CD8-positive, alpha-beta memory T cell (primary cell): Measurements from ENCODE around the gene CAB39. TPM values are rescaled to one million over a fixed set of nuclear protein-coding genes. Genes with fewer than 3 reads are reported as not detected.

Experiments
- CTCF ChIA-PET: fragments of 350-600 bp; sonication (Branson Sonifier 250); formaldehyde crosslinking; loops from one replicate; lab custom pipeline; 2021; ENCODE audit warnings: antibody characterized with exemption; lab: Charles Lee
- POLR2A ChIA-PET: fragments of 350-600 bp; sonication (Branson Sonifier 250); formaldehyde crosslinking; loops from one replicate; lab custom pipeline; 2021; ENCODE audit warnings: antibody characterized with exemption; lab: Charles Lee
- DNase-seq, 5 donors: peaks; one replicate each; pipeline versions ENCODE4 v3.0.0 to v3.0.0-alpha.2; 2020 to 2022; ENCODE audit warnings: mixed read lengths in 1 of 5
- H3K27ac ChIP-seq: one replicate; pipeline ENCODE4 v1.7.0; 2013; ENCODE audit warnings: low read depth, mild to moderate bottlenecking, low read length, moderate library complexity
- H3K27me3 ChIP-seq: 2 replicates; pipeline ENCODE4 v1.7.0; 2013; ENCODE audit warnings: low read length, mild to moderate bottlenecking; ENCODE audit not compliant: insufficient read depth, poor library complexity, severe bottlenecking
- H3K36me3 ChIP-seq: 2 replicates; pipeline ENCODE4 v1.7.0; 2013; ENCODE audit warnings: mild to moderate bottlenecking, low read length, moderate library complexity; ENCODE audit not compliant: insufficient read depth
- H3K4me1 ChIP-seq: 2 replicates; pipeline ENCODE4 v1.7.0; 2013; ENCODE audit warnings: mild to moderate bottlenecking, low read length, moderate library complexity; ENCODE audit not compliant: insufficient read depth
- H3K4me3 ChIP-seq: 2 replicates; pipeline ENCODE4 v1.7.0; 2013; ENCODE audit warnings: mild to moderate bottlenecking, low read length
- H3K9me3 ChIP-seq: 2 replicates; pipeline ENCODE4 v1.7.0; 2013; ENCODE audit warnings: mild to moderate bottlenecking, low read length
- H3K27ac Mint-ChIP-seq, 8 donors: one replicate each; pipeline ENCODE4 v1.8.0; 2020 to 2021; ENCODE audit warnings: mixed read lengths in 8 of 8, mild to moderate bottlenecking in 6 of 8, inconsistent platforms in 3 of 8, moderate library complexity in 3 of 8
- H3K27me3 Mint-ChIP-seq, 2 donors: one replicate each; pipeline ENCODE4 v1.8.0; 2020 to 2021; ENCODE audit warnings: mixed read lengths in 2 of 2, mild to moderate bottlenecking in 1 of 2, moderate library complexity in 1 of 2
- H3K36me3 Mint-ChIP-seq, 3 donors: one replicate each; pipeline ENCODE4 v1.8.0; 2020 to 2021; ENCODE audit warnings: mixed read lengths in 3 of 3, inconsistent platforms in 1 of 3, mild to moderate bottlenecking in 1 of 3
- H3K4me1 Mint-ChIP-seq, 3 donors: one replicate each; pipeline ENCODE4 v1.8.0; 2020 to 2021; ENCODE audit warnings: mixed read lengths in 3 of 3, inconsistent platforms in 1 of 3, mild to moderate bottlenecking in 1 of 3
- H3K4me3 Mint-ChIP-seq, 7 donors: one replicate each; pipeline ENCODE4 v1.8.0; 2020 to 2021; ENCODE audit warnings: mixed read lengths in 7 of 7, mild to moderate bottlenecking in 6 of 7, moderate library complexity in 4 of 7, inconsistent platforms in 2 of 7
- H3K9me3 Mint-ChIP-seq, 5 donors: one replicate each; pipeline ENCODE4 v1.8.0; 2020 to 2022; ENCODE audit warnings: mixed read lengths in 5 of 5, mild to moderate bottlenecking in 3 of 5, moderate library complexity in 2 of 5, inconsistent platforms in 1 of 5
- polyA plus RNA-seq: library from polyadenylated mRNA; unstranded; fragments of 300-500 nt; fragmentation: Illumina TruSeq; gene quantifications from one replicate; pipeline ENCODE4 v1.2.3, GENCODE V29; 2021
- total RNA-seq, 2 experiments: library from RNA; stranded (reverse); gene quantifications; one replicate each; pipeline ENCODE4 v1.2.3, GENCODE V29; 2021

Gene CAB39
- total and polyA plus RNA-seq, 3 experiments from 2014 or later: 80.8 to 147 (median 136) TPM

DNA sequence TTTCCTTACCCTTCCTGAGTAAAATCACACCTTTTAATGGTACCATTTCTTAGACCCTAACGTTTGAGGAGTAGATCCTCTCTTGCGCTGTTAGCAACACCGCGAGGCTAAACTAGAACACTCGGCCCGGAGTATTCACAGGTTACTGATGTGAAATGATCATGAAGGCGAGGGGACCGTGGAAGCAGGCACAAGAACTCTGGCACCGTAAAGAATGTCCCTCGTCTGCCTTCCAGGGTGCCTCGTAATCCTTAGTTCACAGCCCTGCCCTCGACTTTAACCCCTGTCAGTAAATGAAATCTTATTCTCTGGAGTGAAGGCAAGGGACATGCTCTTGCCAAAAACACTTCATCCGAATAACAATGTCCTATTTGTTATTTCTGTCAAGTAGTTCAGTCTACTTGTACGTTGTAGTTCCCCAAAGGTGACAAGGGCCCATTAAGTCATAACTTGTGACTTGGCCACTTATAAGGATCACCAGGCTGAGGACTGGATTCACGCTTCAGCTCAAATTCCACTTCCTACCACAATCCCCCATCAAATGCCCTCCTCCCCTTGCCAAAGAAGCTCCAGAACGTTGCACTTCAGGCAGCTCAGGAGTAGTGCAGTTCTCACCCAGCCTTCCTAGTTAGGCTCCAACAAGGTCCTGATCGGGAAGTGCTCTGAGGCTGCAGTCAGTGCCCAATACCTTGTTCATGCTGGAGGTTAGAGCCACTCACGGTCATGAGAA is 108.8 kb downstream of the CAB39 start:
- Histone ChIP-seq H3K36me3 (peaks cover 22% of the 10 kb centered on the region), H3K27ac (no peak overlapping the region), H3K4me1 (no peaks in the 10 kb centered on the region), H3K9me3 (no peaks in the 10 kb centered on the region), H3K4me3 (no peak overlapping the region), H3K27me3 (peaks cover 6% of the 10 kb centered on the region)
- Mint-ChIP-seq H3K9me3 (no peaks in the 10 kb centered on the region), H3K4me3 (no peak overlapping the region), H3K36me3 (peaks cover 5 to 50% (median 24%) of the 10 kb centered on the region in 3 donors), H3K27me3 (peaks cover 10 to 17% of the 10 kb centered on the region in 2 donors), H3K4me1 (peaks cover 5 to 7% (median 6%) of the 10 kb centered on the region in 3 donors), H3K27ac (peak overlapping the region in 2 of 8 donors; percentile 15 to 47)
- DNase-seq: no peak
- CTCF ChIA-PET: interaction anchor here (1.0 to 4.3 kb wide), 4 partner anchors 27 to 232 kb away, joined by 3 to 65 read pairs (median 12); no protein-coding TSS in a partner anchor
- POLR2A ChIA-PET: no interaction called here

DNA sequence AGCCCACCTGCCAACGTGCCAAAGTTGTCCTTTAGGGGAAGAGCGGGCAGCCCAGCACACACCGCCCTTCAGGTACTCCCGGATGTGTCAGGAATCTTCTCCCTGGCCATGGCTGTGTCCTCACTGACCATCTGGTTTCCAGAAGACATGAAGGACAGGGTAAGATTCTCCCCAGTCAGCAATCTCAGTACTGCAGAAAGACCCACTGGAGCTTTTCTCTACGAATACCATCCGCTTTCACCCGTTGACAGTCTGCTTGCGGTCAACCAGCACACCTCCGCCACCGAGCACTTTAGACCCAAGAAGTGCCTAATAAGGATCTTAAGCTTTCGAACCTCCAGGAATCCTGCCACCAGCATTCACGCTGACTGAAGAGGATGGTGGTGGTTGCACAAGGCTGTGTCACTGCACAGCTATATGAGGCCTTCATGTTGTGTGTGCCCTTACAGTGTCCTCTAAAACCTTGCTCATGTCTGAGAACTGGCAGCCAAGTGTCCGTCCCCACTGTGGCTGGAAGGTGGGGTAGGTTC is 109.4 kb downstream of the CAB39 start:
- Mint-ChIP-seq H3K36me3 (peaks cover 5 to 43% (median 24%) of the 10 kb centered on the region in 3 donors), H3K27ac (peak overlapping the region in 2 of 8 donors; percentile 23 to 72), H3K4me3 (no peak overlapping the region), H3K27me3 (peaks cover 16 to 23% of the 10 kb centered on the region in 2 donors), H3K9me3 (no peaks in the 10 kb centered on the region), H3K4me1 (peaks cover 5 to 8% (median 7%) of the 10 kb centered on the region in 3 donors)
- CTCF ChIA-PET: interaction anchor here (1.0 to 4.3 kb wide), 6 partner anchors 16 to 231 kb away, joined by 3 to 65 read pairs (median 6); no protein-coding TSS in a partner anchor
- DNase-seq: no peak
- Histone ChIP-seq H3K27ac (no peak overlapping the region), H3K4me1 (no peaks in the 10 kb centered on the region), H3K9me3 (no peaks in the 10 kb centered on the region), H3K27me3 (peaks cover 7% of the 10 kb centered on the region), H3K4me3 (no peak overlapping the region), H3K36me3 (peaks cover 16% of the 10 kb centered on the region)
- POLR2A ChIA-PET: no interaction called here

DNA sequence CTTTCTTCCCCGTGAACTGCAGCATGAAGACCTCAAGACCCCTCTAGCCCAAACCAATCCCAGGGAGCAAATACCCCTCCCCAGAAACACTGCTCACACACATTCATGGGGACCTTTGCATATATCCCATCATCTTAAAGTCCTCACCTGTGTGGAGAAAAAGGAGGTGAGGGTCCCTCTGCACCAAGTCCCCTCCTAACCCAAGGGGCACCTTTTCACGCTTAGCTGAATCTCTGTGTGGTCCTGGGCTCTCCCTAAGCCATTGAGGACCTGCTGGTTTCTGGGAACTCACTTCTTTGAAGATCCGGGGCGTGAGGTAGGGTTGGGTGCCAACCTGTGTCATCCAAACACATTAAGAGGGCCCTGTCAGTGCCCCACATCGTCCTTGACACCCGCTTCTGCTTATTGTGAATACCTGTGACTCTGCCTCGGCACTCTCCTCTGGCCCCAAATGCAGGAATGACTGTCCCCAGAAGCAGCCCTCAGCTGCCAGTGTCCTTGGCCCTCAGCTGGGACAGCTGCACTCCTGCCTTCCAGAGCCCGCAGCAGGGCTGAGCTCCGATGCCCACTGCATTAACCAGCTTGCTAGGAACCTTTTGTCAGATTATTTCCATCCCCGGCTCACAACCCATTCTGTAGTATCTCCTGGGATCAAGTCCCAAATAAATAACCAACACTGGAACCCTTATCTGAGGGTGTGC is 110.8 kb downstream of the CAB39 start:
- ChIA-PET CTCF (interaction anchor here (0.9 to 4.3 kb wide), 21 partner anchors 10 to 642 kb away, joined by 3 to 65 read pairs (median 6); no protein-coding TSS in a partner anchor), POLR2A (no interaction called here)
- H3K36me3 Mint-ChIP-seq: peaks cover 5 to 31% (median 17%) of the 10 kb centered on the region in 3 donors
- no peak overlapping the region for H3K4me3 Mint-ChIP-seq
- H3K27me3 Mint-ChIP-seq: peaks cover 24 to 25% of the 10 kb centered on the region in 2 donors
- Histone ChIP-seq H3K36me3 (peaks cover 5% of the 10 kb centered on the region), H3K27ac (no peak overlapping the region), H3K4me1 (no peaks in the 10 kb centered on the region), H3K9me3 (no peaks in the 10 kb centered on the region), H3K27me3 (peaks cover 17% of the 10 kb centered on the region), H3K4me3 (no peak overlapping the region)
- no peak for DNase-seq
- H3K4me1 Mint-ChIP-seq: peaks cover 5 to 13% (median 7%) of the 10 kb centered on the region in 3 donors
- H3K27ac Mint-ChIP-seq: peak overlapping the region in 1 of 8 donors; percentile 33
- H3K9me3 Mint-ChIP-seq: no peaks in the 10 kb centered on the region

DNA sequence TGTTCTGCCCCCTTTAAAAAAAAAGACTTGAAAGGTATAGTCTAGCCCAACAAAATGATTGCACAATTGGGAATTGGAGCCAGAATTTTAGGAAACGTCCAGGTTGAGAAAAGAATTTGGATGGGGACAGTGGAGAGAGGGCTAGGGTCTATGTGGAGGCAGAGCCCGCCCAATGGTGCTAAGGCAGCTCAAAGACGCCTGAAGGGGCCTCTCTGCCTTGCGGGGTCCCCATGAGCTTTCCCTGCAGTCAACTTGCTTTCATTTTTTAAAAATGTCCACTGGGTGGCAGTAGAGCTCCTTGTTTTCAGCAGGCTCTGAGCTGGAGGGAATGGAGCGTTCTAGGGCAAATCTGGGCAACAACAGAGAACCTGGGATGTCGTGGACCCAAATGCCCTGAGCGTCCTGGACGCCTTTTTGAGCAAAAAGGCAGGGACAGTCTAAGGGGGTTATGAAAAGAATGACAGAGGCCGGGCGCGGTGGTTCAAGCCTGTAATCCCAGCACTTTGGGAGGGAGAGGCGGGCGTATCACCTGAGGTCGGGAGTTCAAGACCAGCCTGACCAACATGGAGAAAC is 111.8 kb downstream of the CAB39 start:
- Mint-ChIP-seq H3K27ac (peak overlapping the region in 1 of 8 donors; percentile 45), H3K4me1 (peaks cover 7 to 17% (median 8%) of the 10 kb centered on the region in 3 donors), H3K27me3 (peaks cover 29 to 30% of the 10 kb centered on the region in 2 donors), H3K4me3 (peak overlapping the region in 6 of 7 donors; percentile 5 to 72 (median 46)), H3K9me3 (no peaks in the 10 kb centered on the region), H3K36me3 (peaks cover 0 to 23% (median 10%) of the 10 kb centered on the region in 3 donors)
- Histone ChIP-seq H3K9me3 (no peaks in the 10 kb centered on the region), H3K27me3 (peaks cover 17% of the 10 kb centered on the region), H3K36me3 (no peaks in the 10 kb centered on the region), H3K4me3 (peak overlapping the region; percentile 35), H3K27ac (no peak overlapping the region), H3K4me1 (no peaks in the 10 kb centered on the region)
- ChIA-PET CTCF (interaction anchor here (0.6 to 4.3 kb wide), 39 partner anchors 9 to 641 kb away, joined by 3 to 65 read pairs (median 4); partner anchors contain the start of genes GPR55, SP140 and SPATA3), POLR2A (interaction anchor here (0.7 kb wide), 1 partner anchor 14 kb away, joined by 6 read pairs; no protein-coding TSS in a partner anchor)
- peak in 4 of 5 donors; percentile 43 to 74 (median 68) for DNase-seq

DNA sequence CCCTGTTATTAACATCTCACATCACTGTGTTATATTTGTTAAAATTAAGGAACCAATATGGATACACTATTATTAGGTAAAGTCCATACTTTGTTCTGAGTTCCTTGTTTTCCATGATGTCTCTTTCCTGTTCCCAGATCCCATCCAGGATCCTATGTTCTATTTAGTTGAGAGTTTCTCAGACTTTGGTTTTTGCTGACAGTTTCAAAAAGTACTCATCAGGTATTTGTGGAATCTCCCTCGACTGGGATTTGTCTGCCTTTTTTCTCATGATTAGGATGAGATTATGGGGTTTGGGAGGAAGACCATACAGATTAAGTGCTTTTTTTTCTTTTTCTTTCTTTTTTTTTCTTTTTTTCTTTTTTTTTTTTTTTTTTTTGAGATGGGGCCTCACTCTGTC is 112.7 kb downstream of the CAB39 start:
- POLR2A ChIA-PET: no interaction called here

DNA sequence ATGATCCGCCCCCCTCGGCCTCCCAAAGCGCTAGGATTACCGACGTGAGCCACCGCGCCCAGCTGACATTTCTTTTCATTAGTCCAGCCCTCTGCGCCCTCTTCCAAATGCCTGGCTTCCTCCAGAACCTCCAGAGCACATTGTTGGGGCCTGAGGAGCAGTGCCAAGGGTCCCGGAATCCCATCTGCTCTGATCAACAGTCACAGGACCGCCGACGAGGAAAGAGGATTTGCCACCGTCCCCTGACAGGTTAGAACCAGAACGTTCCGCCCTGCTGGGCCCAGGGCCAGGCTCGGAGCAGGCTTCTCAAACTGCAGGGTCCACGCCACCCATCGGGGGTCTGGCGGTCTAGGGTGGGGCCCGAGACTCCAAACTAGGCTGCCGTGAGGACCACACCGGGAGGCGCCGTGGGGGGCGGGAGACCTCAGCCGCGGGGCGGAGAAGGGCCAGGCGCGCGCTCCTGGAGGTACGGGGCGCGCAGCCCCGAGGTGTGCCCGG is 115.2 kb downstream of the CAB39 start:
- POLR2A ChIA-PET: no interaction called here
- no peak overlapping the region for H3K4me3 ChIP-seq
- H3K27ac Mint-ChIP-seq: no peak overlapping the region
- H3K9me3 ChIP-seq: no peaks in the 10 kb centered on the region
- H3K36me3 Mint-ChIP-seq: peaks cover 0 to 7% (median 3%) of the 10 kb centered on the region in 3 donors
- H3K4me1 ChIP-seq: no peaks in the 10 kb centered on the region
- peaks cover 34 to 46% of the 10 kb centered on the region in 2 donors for H3K27me3 Mint-ChIP-seq
- H3K27ac ChIP-seq: no peak overlapping the region
- peaks cover 7 to 17% (median 8%) of the 10 kb centered on the region in 3 donors for H3K4me1 Mint-ChIP-seq
- H3K27me3 ChIP-seq: peaks cover 17% of the 10 kb centered on the region
- no peaks in the 10 kb centered on the region for H3K36me3 ChIP-seq
- H3K9me3 Mint-ChIP-seq: no peaks in the 10 kb centered on the region
- DNase-seq: no peak
- peak overlapping the region in 5 of 7 donors; percentile 1 to 75 (median 8) for H3K4me3 Mint-ChIP-seq
- CTCF ChIA-PET: no interaction called here

More for the DNA sequence above, 112.7 kb downstream of the CAB39 start:
- H3K36me3 Mint-ChIP-seq: peaks cover 0 to 16% (median 9%) of the 10 kb centered on the region in 3 donors
- Histone ChIP-seq H3K27me3 (peaks cover 17% of the 10 kb centered on the region), H3K4me3 (no peak overlapping the region), H3K4me1 (no peaks in the 10 kb centered on the region), H3K9me3 (no peaks in the 10 kb centered on the region), H3K36me3 (no peaks in the 10 kb centered on the region), H3K27ac (no peak overlapping the region)
- no peak overlapping the region for H3K4me3 Mint-ChIP-seq
- peaks cover 32 to 34% of the 10 kb centered on the region in 2 donors for H3K27me3 Mint-ChIP-seq
- CTCF ChIA-PET: interaction anchor here (0.7 to 4.3 kb wide), 10 partner anchors 8 to 1996 kb away, joined by 3 to 65 read pairs (median 6); no protein-coding TSS in a partner anchor
- no peak for DNase-seq
- H3K9me3 Mint-ChIP-seq: no peaks in the 10 kb centered on the region
- no peak overlapping the region for H3K27ac Mint-ChIP-seq
- peaks cover 7 to 17% (median 8%) of the 10 kb centered on the region in 3 donors for H3K4me1 Mint-ChIP-seq

DNA sequence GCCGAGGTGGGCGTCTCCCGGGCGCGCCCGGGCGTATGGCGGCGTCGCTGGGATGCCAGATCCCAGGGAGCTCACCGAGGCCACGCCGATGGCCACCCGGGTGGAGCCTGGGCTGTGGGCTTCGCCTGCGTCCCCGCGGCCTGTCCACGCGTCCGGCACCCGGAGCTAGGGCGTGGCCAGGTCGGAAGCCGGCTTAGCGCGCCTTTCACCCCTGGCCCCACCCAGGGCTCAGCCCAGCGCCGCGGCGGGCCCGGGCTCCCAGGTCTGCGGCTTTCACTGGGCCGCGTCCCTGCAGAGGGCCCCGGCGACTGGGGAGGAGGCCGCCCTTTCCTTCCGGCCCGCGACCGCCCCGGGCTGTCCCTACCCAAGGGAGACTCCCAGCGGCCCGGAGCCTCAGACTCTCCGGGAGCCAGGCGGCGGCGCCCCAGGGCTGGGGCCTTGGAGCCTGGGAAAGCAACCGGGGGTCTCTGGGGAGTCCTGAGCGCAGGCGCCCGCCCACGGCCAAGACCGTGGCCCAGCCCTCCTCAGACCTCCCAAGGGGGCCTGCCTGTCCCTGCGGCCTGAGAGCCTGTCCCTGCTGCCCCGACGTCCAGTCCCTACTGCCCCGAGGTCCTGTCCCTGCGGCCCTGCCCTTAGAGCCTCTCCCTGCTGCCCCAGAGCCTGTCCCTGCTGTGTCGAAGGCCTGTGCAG is 115.8 kb downstream of the CAB39 start:
- no peaks in the 10 kb centered on the region for H3K9me3 ChIP-seq
- Mint-ChIP-seq H3K9me3 (no peaks in the 10 kb centered on the region), H3K27me3 (peaks cover 34 to 46% of the 10 kb centered on the region in 2 donors), H3K27ac (no peak overlapping the region), H3K36me3 (peaks cover 0 to 7% (median 3%) of the 10 kb centered on the region in 3 donors), H3K4me1 (peaks cover 7 to 17% (median 8%) of the 10 kb centered on the region in 3 donors), H3K4me3 (peak overlapping the region in 5 of 7 donors; percentile 9 to 54 (median 29))
- CTCF ChIA-PET: no interaction called here
- H3K27me3 ChIP-seq: peaks cover 17% of the 10 kb centered on the region
- POLR2A ChIA-PET: no interaction called here
- H3K4me1 ChIP-seq: no peaks in the 10 kb centered on the region
- no peak overlapping the region for H3K4me3 ChIP-seq
- DNase-seq: no peak
- H3K36me3 ChIP-seq: no peaks in the 10 kb centered on the region
- H3K27ac ChIP-seq: no peak overlapping the region
